ENCODE data around the gene BNIP3.

Gene BNIP3

GRCh38 chr10:131974034-131974817 is 7.5 kb downstream of the BNIP3 start:
- TF ChIP-seq CTCF (IDR thresholded peaks at IDR 0.05; ENCODE audit: unreplicated experiment in 3 of 3) = no peak
- Mint-ChIP-seq H3K9me3 (no peaks in the 10 kb centered on the region), H3K27me3 (ENCODE audit: low read depth) (no peaks in the 10 kb centered on the region), H3K27ac (peak overlapping the region in 1 of 3 experiments; percentile 24), H3K4me3 (peak overlapping the region in 1 of 3 experiments; percentile 32), H3K4me1 (peaks cover 55% of the 10 kb centered on the region), H3K36me3 (ENCODE audit: low read depth) (peaks cover 65% of the 10 kb centered on the region)

GRCh38 chr10:131973160-131973951 is 8.4 kb downstream of the BNIP3 start:
- no peak for TF ChIP-seq CTCF (IDR thresholded peaks at IDR 0.05; ENCODE audit: unreplicated experiment in 3 of 3)
- H3K4me3 Mint-ChIP-seq = no peak overlapping the region
- H3K4me1 Mint-ChIP-seq = peaks cover 48% of the 10 kb centered on the region
- H3K27ac Mint-ChIP-seq = peak overlapping the region in 2 of 3 experiments; percentile 60 to 83
- no peaks in the 10 kb centered on the region for H3K27me3 Mint-ChIP-seq (ENCODE audit: low read depth)
- peaks cover 69% of the 10 kb centered on the region for H3K36me3 Mint-ChIP-seq (ENCODE audit: low read depth)
- H3K9me3 Mint-ChIP-seq = no peaks in the 10 kb centered on the region

GRCh38 chr10:131972474-131973071 is 9.2 kb downstream of the BNIP3 start:
- no peaks in the 10 kb centered on the region for H3K9me3 Mint-ChIP-seq
- H3K36me3 Mint-ChIP-seq (ENCODE audit: low read depth) = peaks cover 64% of the 10 kb centered on the region
- TF ChIP-seq CTCF (IDR thresholded peaks at IDR 0.05; ENCODE audit: unreplicated experiment in 3 of 3) = no peak
- H3K27ac Mint-ChIP-seq = peak overlapping the region in 2 of 3 experiments; percentile 60 to 83
- no peaks in the 10 kb centered on the region for H3K27me3 Mint-ChIP-seq (ENCODE audit: low read depth)
- peak overlapping the region in 1 of 3 experiments; percentile 22 for H3K4me3 Mint-ChIP-seq
- peaks cover 40% of the 10 kb centered on the region for H3K4me1 Mint-ChIP-seq

GRCh38 chr10:131971591-131971990 is 10.1 kb downstream of the BNIP3 start:
- no peaks in the 10 kb centered on the region for H3K9me3 Mint-ChIP-seq
- H3K4me1 Mint-ChIP-seq = peaks cover 38% of the 10 kb centered on the region
- no peak for TF ChIP-seq CTCF (IDR thresholded peaks at IDR 0.05; ENCODE audit: unreplicated experiment in 3 of 3)
- H3K36me3 Mint-ChIP-seq (ENCODE audit: low read depth) = peaks cover 64% of the 10 kb centered on the region
- no peaks in the 10 kb centered on the region for H3K27me3 Mint-ChIP-seq (ENCODE audit: low read depth)
- H3K27ac Mint-ChIP-seq = no peak overlapping the region
- H3K4me3 Mint-ChIP-seq = no peak overlapping the region

GRCh38 chr10:131970946-131971345 is 10.8 kb downstream of the BNIP3 start:
- Mint-ChIP-seq H3K4me3 (no peak overlapping the region), H3K27me3 (ENCODE audit: low read depth) (no peaks in the 10 kb centered on the region), H3K36me3 (ENCODE audit: low read depth) (peaks cover 66% of the 10 kb centered on the region), H3K4me1 (peaks cover 33% of the 10 kb centered on the region), H3K9me3 (no peaks in the 10 kb centered on the region), H3K27ac (peak overlapping the region in 1 of 3 experiments; percentile 39)
- no peak for TF ChIP-seq CTCF (IDR thresholded peaks at IDR 0.05; ENCODE audit: unreplicated experiment in 3 of 3)
